Loucy (cell line): ENCODE data around the gene MYO18A.
"Not testable (repeated sequence)": the region's sequence is repeated elsewhere in the genome, so short reads cannot be mapped to it uniquely, and the experiment has no call there.

ENCODE experiments used
- H2AFZ ChIP-seq: fragments of 200-600 bp; sonication (generic); 2 replicates; pipeline ENCODE4 v1.6.0; 2016; ENCODE audit warnings: antibody characterized with exemption, mild to moderate bottlenecking, low read length, moderate library complexity
- H3F3A ChIP-seq: fragments of 200-600 bp; 2 replicates; pipeline ENCODE4 v1.6.0; 2016; ENCODE audit warnings: antibody characterized with exemption, low read depth, mild to moderate bottlenecking
- H3K27me3 ChIP-seq: fragments of 200-600 bp; sonication (generic); 2 replicates; pipeline ENCODE4 v1.6.1; 2014; ENCODE audit warnings: low read length, mild to moderate bottlenecking; ENCODE audit not compliant: insufficient read depth, poor library complexity, severe bottlenecking
- H3K36me3 ChIP-seq: fragments of 200-600 bp; sonication (generic); 2 replicates; pipeline ENCODE4 v1.6.1; 2016; ENCODE audit warnings: low read length; ENCODE audit not compliant: insufficient read depth
- H3K4me1 ChIP-seq: fragments of 200-600 bp; sonication (generic); 2 replicates; pipeline ENCODE4 v1.5.1; 2014; ENCODE audit warnings: low read length, mild to moderate bottlenecking; ENCODE audit not compliant: insufficient read depth, poor library complexity, severe bottlenecking
- H3K4me2 ChIP-seq: fragments of 200-600 bp; sonication (generic); 2 replicates; pipeline ENCODE4 v1.6.0; 2014; ENCODE audit warnings: antibody characterized with exemption, low read length, low read depth, mild to moderate bottlenecking; ENCODE audit not compliant: poor library complexity, severe bottlenecking
- H3K4me3 ChIP-seq: fragments of 200-600 bp; sonication (generic); 2 replicates; pipeline ENCODE4 v1.5.1; 2014; ENCODE audit warnings: low read length, mild to moderate bottlenecking, mixed read lengths; ENCODE audit not compliant: poor library complexity, severe bottlenecking
- H3K79me2 ChIP-seq: fragments of 200-600 bp; sonication (generic); 2 replicates; pipeline ENCODE4 v1.6.1; 2014; ENCODE audit warnings: low read length; ENCODE audit not compliant: insufficient read depth
- H3K9ac ChIP-seq: fragments of 200-600 bp; sonication (generic); 2 replicates; pipeline ENCODE4 v1.6.0; 2014; ENCODE audit warnings: mild to moderate bottlenecking, low read depth, low read length, moderate library complexity; ENCODE audit not compliant: poor library complexity, severe bottlenecking
- H3K9me2 ChIP-seq: fragments of 200-600 bp; sonication (generic); replicated peaks from 2 replicates; pipeline ENCODE4 v1.6.1; 2016; ENCODE audit warnings: low read depth, low read length, mixed read lengths
- H3K9me3 ChIP-seq: fragments of 200-600 bp; sonication (generic); 2 replicates; pipeline ENCODE4 v1.6.1; 2014; ENCODE audit warnings: mild to moderate bottlenecking, antibody characterized with exemption, low read length, low read depth; ENCODE audit not compliant: insufficient read depth
- H4K20me1 ChIP-seq: fragments of 200-600 bp; sonication (generic); 2 replicates; pipeline ENCODE4 v1.6.0; 2014; ENCODE audit warnings: antibody characterized with exemption, low read length, mild to moderate bottlenecking; ENCODE audit not compliant: insufficient read depth, poor library complexity, severe bottlenecking
- CTCF ChIP-seq: fragments of 200-600 bp; sonication (generic); conservative IDR thresholded peaks from 2 replicates; pipeline ENCODE4 v1.5.1; 2014; ENCODE audit warnings: mild to moderate bottlenecking, antibody characterized with exemption, low read length
- EZH2phosphoT487 ChIP-seq: fragments of 200-600 bp; IDR thresholded peaks from 2 replicates; pipeline ENCODE4 v1.6.1; 2018; ENCODE audit warnings: antibody characterized with exemption, mild to moderate bottlenecking, moderate library complexity, borderline replicate concordance

Gene MYO18A

GRCh38 chr17:29090108-29090507 lies 90.1 kb downstream of the MYO18A start:
- no peak overlapping the region for H3K9ac ChIP-seq
- no peaks in the 10 kb centered on the region for H3F3A ChIP-seq
- H3K4me2 ChIP-seq = no peak overlapping the region
- H3K4me1 ChIP-seq = no peaks in the 10 kb centered on the region
- no peaks in the 10 kb centered on the region for H4K20me1 ChIP-seq
- H3K27me3 ChIP-seq = no peaks in the 10 kb centered on the region
- H3K9me2 ChIP-seq = no peaks in the 10 kb centered on the region
- H3K36me3 ChIP-seq = peaks cover 96% of the 10 kb centered on the region
- no peaks in the 10 kb centered on the region for H3K9me3 ChIP-seq
- no peak overlapping the region for H2AFZ ChIP-seq
- no peak for TF ChIP-seq CTCF
- no peak for TF ChIP-seq EZH2phosphoT487
- H3K79me2 ChIP-seq = no peaks in the 10 kb centered on the region
- H3K4me3 ChIP-seq = no peak overlapping the region

- H4K20me1 ChIP-seq = no peaks in the 10 kb centered on the region
- no peak overlapping the region for H3K4me3 ChIP-seq
- no peak overlapping the region for H3K9ac ChIP-seq
- no peaks in the 10 kb centered on the region for H3K9me3 ChIP-seq
- H3K4me1 ChIP-seq = no peaks in the 10 kb centered on the region
- H3K79me2 ChIP-seq = no peaks in the 10 kb centered on the region
- peaks cover 96% of the 10 kb centered on the region for H3K36me3 ChIP-seq
- H3K27me3 ChIP-seq = no peaks in the 10 kb centered on the region
- H3K9me2 ChIP-seq = no peaks in the 10 kb centered on the region
- no peak overlapping the region for H2AFZ ChIP-seq
- no peak overlapping the region for H3K4me2 ChIP-seq
- TF ChIP-seq EZH2phosphoT487 = no peak
- no peak for TF ChIP-seq CTCF
- no peaks in the 10 kb centered on the region for H3F3A ChIP-seq
These were observed 90.6 kb downstream of the MYO18A start for GRCh38 chr17:29089601-29090044.

GRCh38 chr17:29088782-29089181 lies 91.4 kb downstream of the MYO18A start:
- H3K4me2 ChIP-seq, H3F3A ChIP-seq, H2AFZ ChIP-seq, H4K20me1 ChIP-seq, H3K27me3 ChIP-seq, H3K9me3 ChIP-seq, H3K4me1 ChIP-seq, H3K4me3 ChIP-seq, H3K9me2 ChIP-seq, H3K9ac ChIP-seq, H3K79me2 ChIP-seq: not testable (repeated sequence)
- peaks cover 96% of the 10 kb centered on the region for H3K36me3 ChIP-seq

- H4K20me1 ChIP-seq = no peaks in the 10 kb centered on the region
- peaks cover 96% of the 10 kb centered on the region for H3K36me3 ChIP-seq
- no peaks in the 10 kb centered on the region for H3F3A ChIP-seq
- no peak overlapping the region for H2AFZ ChIP-seq
- H3K4me1 ChIP-seq = no peaks in the 10 kb centered on the region
- H3K9me2 ChIP-seq = no peaks in the 10 kb centered on the region
- H3K79me2 ChIP-seq = no peaks in the 10 kb centered on the region
- no peak overlapping the region for H3K4me3 ChIP-seq
- no peaks in the 10 kb centered on the region for H3K27me3 ChIP-seq
- H3K9ac ChIP-seq = no peak overlapping the region
- TF ChIP-seq EZH2phosphoT487 (no peak), CTCF (no peak)
- H3K9me3 ChIP-seq = no peaks in the 10 kb centered on the region
- H3K4me2 ChIP-seq = no peak overlapping the region
These were observed 93.4 kb downstream of the MYO18A start for GRCh38 chr17:29086628-29087332.
